ENCODE measurements around the gene RPH3AL. TPM values are rescaled to one million over a fixed set of nuclear protein-coding genes. Genes with fewer than 3 reads are reported as not detected.
A peak's percentile ranks its signal among the peaks of the same experiment; 100 is the strongest.

The RPH3AL gene, protein sequence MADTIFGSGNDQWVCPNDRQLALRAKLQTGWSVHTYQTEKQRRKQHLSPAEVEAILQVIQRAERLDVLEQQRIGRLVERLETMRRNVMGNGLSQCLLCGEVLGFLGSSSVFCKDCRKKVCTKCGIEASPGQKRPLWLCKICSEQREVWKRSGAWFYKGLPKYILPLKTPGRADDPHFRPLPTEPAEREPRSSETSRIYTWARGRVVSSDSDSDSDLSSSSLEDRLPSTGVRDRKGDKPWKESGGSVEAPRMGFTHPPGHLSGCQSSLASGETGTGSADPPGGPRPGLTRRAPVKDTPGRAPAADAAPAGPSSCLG
- 1 to 10 TPM; 1.2 to 2.9 TPM for total RNA-seq

DNA sequence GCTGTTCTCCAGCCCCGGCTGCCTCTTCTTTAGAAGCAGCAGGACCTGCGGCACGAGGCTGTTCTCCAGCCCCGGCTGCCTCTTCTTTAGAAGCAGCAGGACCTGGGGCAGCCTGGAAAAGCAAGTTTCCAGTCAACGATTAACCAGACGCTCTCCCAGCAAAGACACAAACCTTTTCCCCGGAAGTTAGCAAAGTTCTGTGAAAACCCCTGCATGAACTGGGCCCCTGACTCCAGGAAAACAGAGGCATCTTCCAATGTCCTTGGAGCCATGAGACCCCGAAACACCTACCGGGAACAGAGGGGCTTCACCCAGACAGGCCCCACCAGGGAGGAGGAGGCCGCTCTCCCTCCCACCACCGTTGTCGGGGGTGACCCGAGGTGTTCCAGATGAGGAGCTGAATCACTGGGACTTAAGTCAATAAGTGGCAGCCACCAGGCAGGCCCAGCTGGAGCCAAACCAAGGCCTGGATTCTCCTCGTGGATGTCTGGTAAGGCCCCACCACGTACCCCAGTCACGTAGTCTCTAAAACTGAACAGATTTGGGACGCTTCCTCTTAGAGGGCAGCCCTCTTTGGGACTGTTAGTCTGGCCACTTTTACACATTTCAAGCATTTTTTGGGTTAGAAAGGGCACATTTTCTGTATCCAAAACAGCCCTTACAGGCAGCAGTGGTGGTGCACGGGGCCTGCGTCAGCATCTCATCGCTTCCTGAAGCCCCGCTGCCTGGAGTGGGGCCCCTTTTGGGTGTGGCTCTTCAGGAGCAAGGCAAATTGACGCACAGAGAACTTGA lies at the start of gene RPH3AL:
Gene RPH3AL, minus strand, starts transcription at position 387 of the 792 bp plus-strand sequence. CDS start 25,264 bp downstream, outside the sequence.
- no peaks in the 10 kb centered on the region for H3K27me3 Mint-ChIP-seq

DNA sequence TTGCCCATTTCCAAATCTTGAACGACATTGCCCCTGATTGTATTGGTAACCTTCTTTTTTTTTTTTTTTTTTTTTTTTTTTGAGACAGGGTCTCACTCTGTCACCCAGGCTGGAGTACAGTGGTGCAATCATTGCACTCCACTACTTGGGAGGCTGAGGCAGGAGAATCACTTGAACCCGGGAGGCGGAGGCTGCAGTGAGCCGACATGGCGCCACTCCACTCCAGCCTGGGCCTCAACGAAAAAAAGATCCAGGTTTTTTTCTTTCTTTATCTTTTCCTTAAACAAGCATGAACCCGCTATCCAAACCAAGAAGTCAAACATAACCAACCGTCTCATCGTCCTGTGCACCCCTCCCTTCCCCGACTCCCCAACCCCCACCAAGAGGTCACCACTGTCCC lies 47.6 kb upstream of the RPH3AL start:
- CTCF ChIA-PET = no interaction called here
- Mint-ChIP-seq H3K4me1 (no peaks in the 10 kb centered on the region), H3K27me3 (no peaks in the 10 kb centered on the region), H3K9me3 (ENCODE audit: low read depth) (no peaks in the 10 kb centered on the region), H3K4me3 (no peak overlapping the region), H3K27ac (no peak overlapping the region), H3K36me3 (peaks cover 10% of the 10 kb centered on the region)
- no peak for DNase-seq
- ATAC-seq = no peak

More for the DNA sequence above, at the start of gene RPH3AL:
- Mint-ChIP-seq H3K9me3 (ENCODE audit: low read depth) (peaks cover 11% of the 10 kb centered on the region), H3K27ac (no peak within 1 kb of the TSS), H3K4me3 (no peak within 1 kb of the TSS), H3K4me1 (no peaks in the 10 kb centered on the region), H3K36me3 (peaks cover 2% of the 10 kb centered on the region)
- CTCF ChIA-PET = no interaction called here
- ATAC-seq = no peak
- DNase-seq = no peak

DNA sequence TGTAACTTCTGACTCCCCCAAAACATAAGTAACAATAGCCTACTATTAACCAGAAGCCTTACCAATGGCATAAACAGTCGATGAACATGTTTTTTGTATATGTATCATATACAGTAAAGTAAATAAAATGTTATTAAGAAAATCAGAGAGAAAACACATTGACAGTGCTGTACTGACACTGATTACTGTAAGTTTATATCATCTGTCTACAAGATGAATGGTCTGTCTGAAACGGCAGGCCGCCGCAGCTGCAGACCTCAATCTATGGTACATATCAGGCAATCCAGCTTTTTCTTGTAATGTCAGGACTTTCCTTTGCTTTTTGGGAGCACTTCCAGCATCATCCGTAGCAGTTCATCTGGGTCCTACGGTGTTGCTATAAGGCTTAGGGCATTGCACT lies 44.2 kb upstream of the RPH3AL start:
- no peaks in the 10 kb centered on the region for H3K9me3 Mint-ChIP-seq (ENCODE audit: low read depth)
- CTCF ChIA-PET = no interaction called here
- ATAC-seq (no peak), DNase-seq (no peak)
- no peak overlapping the region for H3K4me3 Mint-ChIP-seq
- peaks cover 3% of the 10 kb centered on the region for H3K36me3 Mint-ChIP-seq
- H3K27me3 Mint-ChIP-seq = no peaks in the 10 kb centered on the region
- H3K4me1 Mint-ChIP-seq = no peaks in the 10 kb centered on the region
- no peak overlapping the region for H3K27ac Mint-ChIP-seq

DNA sequence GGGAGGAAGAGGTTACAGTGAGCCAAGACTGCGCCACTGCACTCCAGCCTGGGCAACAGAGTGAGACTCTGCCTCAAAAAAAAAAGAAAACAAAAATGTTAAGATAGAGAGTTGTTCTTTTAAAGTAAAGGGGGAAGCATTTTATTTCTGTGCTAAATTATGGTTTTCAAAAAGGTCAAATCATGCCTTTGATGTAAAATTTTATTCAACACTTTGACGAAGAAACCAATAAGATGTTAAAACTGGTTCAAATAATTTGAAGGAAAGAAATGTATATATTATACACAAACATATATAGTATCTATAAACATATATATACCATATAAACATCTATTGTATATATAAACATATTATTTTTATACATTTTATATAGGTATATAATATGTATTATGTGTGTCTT lies 43.4 kb upstream of the RPH3AL start:
- CTCF ChIA-PET = interaction anchor here (0.7 kb wide), 1 partner anchor 159 kb away, joined by 3 read pairs; no protein-coding TSS in a partner anchor
- H3K9me3 Mint-ChIP-seq (ENCODE audit: low read depth) = no peaks in the 10 kb centered on the region
- no peak overlapping the region for H3K4me3 Mint-ChIP-seq
- H3K36me3 Mint-ChIP-seq = peaks cover 3% of the 10 kb centered on the region
- H3K27ac Mint-ChIP-seq = no peak overlapping the region
- ATAC-seq (no peak), DNase-seq (no peak)
- no peaks in the 10 kb centered on the region for H3K4me1 Mint-ChIP-seq
- no peaks in the 10 kb centered on the region for H3K27me3 Mint-ChIP-seq

DNA sequence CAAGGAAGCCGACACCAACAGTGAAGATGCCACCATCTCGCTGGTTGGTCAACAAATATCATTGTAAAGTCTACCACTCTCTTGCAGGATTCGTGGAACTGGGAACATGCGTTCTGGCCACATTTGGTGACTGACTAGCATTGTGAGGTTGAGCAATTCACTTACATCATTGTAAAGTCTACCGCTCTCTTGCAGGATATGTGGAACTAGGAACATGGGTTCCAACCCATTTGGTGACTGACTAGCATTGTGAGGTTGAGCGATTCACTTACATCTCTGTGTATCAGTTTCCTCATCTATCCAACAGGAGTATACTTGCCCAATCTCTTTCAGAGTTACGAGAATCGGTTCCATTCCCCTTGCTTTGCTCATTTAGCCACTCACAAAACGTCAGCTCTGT lies 42.6 kb upstream of the RPH3AL start:
- peaks cover 2% of the 10 kb centered on the region for H3K36me3 Mint-ChIP-seq
- H3K27me3 Mint-ChIP-seq = no peaks in the 10 kb centered on the region
- CTCF ChIA-PET = no interaction called here
- no peaks in the 10 kb centered on the region for H3K9me3 Mint-ChIP-seq (ENCODE audit: low read depth)
- DNase-seq (no peak), ATAC-seq (no peak)
- no peak overlapping the region for H3K27ac Mint-ChIP-seq
- H3K4me1 Mint-ChIP-seq = no peaks in the 10 kb centered on the region
- no peak overlapping the region for H3K4me3 Mint-ChIP-seq

DNA sequence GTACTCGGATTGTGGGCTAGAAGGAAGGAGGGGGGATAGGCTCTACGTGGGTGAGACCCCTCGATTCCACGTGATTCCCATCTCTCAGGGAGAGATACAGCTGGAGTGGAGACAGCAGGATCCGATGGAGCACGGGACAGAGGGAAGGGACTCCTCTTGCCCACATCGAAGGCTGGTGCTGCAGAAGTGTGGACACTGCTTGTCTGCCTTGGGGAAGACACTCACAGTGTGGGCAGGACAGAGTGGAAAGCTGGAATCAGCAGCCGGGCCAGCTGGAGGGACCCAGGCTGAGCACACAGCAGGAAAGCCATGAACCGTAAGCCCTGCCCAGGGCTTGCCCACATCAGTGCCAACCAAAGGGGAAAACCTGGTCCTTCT lies 42.1 kb upstream of the RPH3AL start:
- peaks cover 2% of the 10 kb centered on the region for H3K36me3 Mint-ChIP-seq
- H3K9me3 Mint-ChIP-seq (ENCODE audit: low read depth) = no peaks in the 10 kb centered on the region
- CTCF ChIA-PET = no interaction called here
- ATAC-seq (no peak), DNase-seq (no peak)
- H3K4me1 Mint-ChIP-seq = no peaks in the 10 kb centered on the region
- H3K27ac Mint-ChIP-seq = no peak overlapping the region
- no peaks in the 10 kb centered on the region for H3K27me3 Mint-ChIP-seq
- no peak overlapping the region for H3K4me3 Mint-ChIP-seq

DNA sequence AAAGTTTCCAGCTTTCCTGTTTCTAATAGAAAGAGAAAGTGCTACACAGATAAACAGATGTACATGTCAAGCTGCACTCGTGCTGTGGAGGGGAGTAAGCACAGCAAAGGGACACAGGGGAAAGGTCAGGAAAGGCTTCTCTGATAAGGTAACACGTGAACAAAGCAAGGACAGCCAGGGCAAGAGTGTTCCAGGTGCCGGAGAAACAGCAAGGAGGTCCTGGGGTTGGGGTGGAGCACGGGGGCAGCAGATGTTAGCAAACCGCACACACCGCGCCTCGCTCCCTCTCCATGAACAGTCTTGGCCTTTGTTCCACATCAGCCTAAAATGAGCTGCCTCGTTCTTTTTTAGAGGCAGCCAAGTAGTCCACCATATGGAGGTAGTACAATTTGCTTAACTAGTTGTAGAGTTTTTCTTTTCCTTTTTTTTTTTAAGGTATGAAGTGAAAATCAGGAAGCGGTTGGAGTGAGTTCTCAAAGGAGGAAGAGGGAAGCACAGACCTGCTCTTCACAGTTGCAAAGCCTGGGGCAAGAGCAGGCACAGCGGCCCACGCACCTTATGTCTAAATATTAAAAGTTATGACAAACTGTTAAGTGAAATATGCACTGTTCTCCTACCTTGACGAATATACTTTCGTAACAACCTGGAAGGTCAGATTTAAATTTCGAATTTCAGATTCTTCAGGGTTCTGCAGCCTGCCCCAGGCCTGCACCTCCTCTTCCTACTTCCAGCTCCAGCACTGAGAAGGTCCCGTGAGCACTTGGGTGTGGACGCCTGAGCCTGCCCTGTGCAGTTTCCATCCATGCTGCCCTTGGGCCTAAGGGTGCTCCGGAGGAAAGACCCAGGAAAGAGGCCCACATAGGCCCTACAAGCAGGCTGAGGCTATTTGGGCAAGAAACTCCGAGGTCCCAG lies 41.5 kb upstream of the RPH3AL start:
- CTCF ChIA-PET = no interaction called here
- H3K27ac Mint-ChIP-seq = no peak overlapping the region
- H3K4me1 Mint-ChIP-seq = no peaks in the 10 kb centered on the region
- DNase-seq = no peak
- H3K36me3 Mint-ChIP-seq = peaks cover 2% of the 10 kb centered on the region
- no peaks in the 10 kb centered on the region for H3K27me3 Mint-ChIP-seq
- no peak for ATAC-seq
- H3K4me3 Mint-ChIP-seq = no peak overlapping the region
- no peaks in the 10 kb centered on the region for H3K9me3 Mint-ChIP-seq (ENCODE audit: low read depth)

DNA sequence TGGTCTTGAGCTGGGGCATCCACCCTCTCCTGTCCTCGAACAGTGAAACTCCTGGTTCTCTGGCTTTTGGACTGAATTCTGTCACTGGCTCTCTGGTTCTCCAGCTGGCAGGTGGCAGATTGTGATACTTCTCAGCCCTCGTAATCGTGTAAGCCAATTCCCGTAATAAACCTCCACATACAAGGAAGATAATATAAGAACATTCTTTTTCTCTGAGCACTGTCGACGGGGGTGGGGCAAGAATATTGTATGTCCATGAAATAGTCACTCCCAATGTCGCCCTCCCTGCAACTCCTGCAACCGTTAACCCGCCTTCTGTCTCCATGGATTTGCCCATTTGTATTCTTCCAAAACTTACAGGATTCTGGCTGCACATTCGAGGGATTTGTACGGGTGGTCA lies 39.2 kb upstream of the RPH3AL start:
- Mint-ChIP-seq H3K4me3 (no peak overlapping the region), H3K9me3 (ENCODE audit: low read depth) (no peaks in the 10 kb centered on the region), H3K36me3 (peaks cover 2% of the 10 kb centered on the region), H3K27me3 (peaks cover 7% of the 10 kb centered on the region), H3K4me1 (peaks cover under 1% of the 10 kb centered on the region), H3K27ac (no peak overlapping the region)
- DNase-seq (no peak), ATAC-seq (no peak)
- CTCF ChIA-PET = interaction anchor here (1.7 kb wide), 1 partner anchor 20 kb away, joined by 5 read pairs; no protein-coding TSS in a partner anchor

DNA sequence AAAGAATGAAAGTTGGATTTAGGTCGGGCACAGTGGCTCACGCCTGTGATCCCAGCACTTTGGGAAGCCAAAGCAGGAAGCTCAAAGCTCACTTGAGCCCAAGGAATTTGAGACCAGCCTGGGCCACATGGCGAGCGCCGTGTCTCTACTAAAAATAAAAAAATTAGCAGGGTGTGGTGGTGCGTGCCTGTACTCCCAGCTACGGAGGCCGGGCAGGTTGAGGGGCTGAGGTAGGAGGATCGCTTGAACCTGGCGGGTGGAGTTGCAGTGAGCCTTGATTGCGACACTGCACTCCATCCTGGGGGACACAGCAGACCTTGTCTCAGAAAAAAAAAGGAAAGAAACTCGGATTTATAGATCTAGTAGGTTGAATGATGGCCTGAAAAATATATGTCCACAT lies 37.4 kb upstream of the RPH3AL start:
- Mint-ChIP-seq H3K27me3 (peaks cover 13% of the 10 kb centered on the region), H3K36me3 (no peaks in the 10 kb centered on the region), H3K9me3 (ENCODE audit: low read depth) (no peaks in the 10 kb centered on the region), H3K27ac (no peak overlapping the region), H3K4me1 (peaks cover 6% of the 10 kb centered on the region), H3K4me3 (no peak overlapping the region)
- no peak for ATAC-seq
- no peak for DNase-seq
- CTCF ChIA-PET = no interaction called here

DNA sequence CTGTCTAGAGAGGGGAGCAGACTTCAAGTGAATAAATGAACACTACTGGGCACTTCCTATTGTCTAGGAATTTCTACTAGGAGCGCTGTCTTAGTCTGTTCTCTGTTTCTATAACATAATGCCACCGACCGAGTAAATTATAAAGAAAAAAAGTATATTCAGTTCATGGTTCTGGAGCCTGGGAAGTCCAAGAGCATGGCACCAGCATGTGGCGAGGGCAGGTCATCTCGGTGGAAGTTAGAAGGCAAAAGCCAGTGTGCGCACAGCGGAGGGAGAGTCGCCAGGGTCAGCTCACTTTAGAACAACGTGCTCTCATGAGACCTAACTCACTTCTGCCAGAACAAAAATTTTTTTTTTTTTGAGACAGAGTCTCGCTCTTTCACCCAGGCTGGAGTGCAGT lies 35.5 kb upstream of the RPH3AL start:
- peaks cover 28% of the 10 kb centered on the region for H3K27me3 Mint-ChIP-seq
- H3K9me3 Mint-ChIP-seq (ENCODE audit: low read depth) = no peaks in the 10 kb centered on the region
- H3K27ac Mint-ChIP-seq = no peak overlapping the region
- CTCF ChIA-PET = no interaction called here
- no peaks in the 10 kb centered on the region for H3K36me3 Mint-ChIP-seq
- H3K4me1 Mint-ChIP-seq = peaks cover 9% of the 10 kb centered on the region
- no peak for DNase-seq
- no peak for ATAC-seq
- H3K4me3 Mint-ChIP-seq = no peak overlapping the region

DNA sequence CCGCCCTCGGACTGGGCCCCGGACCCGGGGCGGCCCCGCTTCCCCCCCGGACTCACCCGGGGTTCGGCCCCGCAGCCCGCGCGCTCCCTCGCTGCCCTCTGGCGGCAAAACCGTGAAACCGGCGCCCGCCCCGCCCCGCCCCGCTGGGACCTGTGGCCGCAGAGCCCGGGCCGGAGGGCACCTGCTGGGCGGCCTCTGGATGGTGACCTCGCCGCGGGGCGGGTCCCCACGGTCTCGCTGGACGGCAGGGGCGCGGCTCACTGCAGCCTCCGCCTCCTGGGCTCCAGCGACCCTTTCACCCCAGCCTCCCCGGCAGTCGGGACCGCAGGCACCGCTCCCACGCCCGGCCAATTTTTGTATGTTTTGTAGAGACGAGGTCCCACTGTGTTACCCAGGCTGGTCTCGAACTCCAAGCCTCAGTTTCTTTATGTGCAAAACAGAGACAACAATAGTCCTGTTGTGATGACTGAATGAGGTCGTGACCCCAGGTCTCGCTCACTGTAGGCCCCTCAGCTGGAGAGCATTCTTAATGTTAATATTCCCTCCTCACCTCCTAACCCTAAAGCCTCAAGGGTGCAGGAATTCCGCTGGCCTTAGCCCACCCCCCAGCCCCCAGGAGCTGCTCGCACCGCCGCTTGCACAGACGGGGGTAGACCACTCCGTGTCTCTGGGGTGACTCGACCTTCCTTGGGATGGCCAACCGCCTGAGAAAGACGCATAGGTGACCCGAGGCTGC lies 33.7 kb upstream of the RPH3AL start:
- H3K36me3 Mint-ChIP-seq = peaks cover 2% of the 10 kb centered on the region
- H3K4me1 Mint-ChIP-seq = peaks cover 12% of the 10 kb centered on the region
- peak overlapping the region; percentile 63 for H3K4me3 Mint-ChIP-seq
- peaks cover 3% of the 10 kb centered on the region for H3K9me3 Mint-ChIP-seq (ENCODE audit: low read depth)
- peaks cover 29% of the 10 kb centered on the region for H3K27me3 Mint-ChIP-seq
- peak; percentile 86 for ATAC-seq
- DNase-seq = peak; percentile 72
- CTCF ChIA-PET = interaction anchor here (0.6 to 1.2 kb wide), 7 partner anchors 10 to 367 kb away, joined by 3 to 6 read pairs (median 3); no protein-coding TSS in a partner anchor
- no peak overlapping the region for H3K27ac Mint-ChIP-seq

DNA sequence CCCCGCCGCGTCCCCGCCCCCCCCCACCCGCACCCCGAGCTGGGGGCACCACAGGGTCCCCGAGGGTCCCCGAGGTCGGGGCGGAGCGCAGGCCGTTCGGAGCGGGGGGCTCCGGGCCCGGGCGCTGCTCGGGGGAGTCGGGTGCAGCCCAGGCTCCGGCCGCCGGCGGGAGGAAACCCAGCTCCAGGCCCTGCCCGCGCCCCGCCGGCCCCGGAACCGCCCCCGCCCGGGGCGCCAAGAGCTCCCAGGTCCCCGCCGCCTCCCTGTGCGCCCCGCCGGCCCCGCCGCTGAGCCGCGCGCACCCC lies 33.2 kb upstream of the RPH3AL start:
- H3K4me3 Mint-ChIP-seq = no peak overlapping the region
- peaks cover 12% of the 10 kb centered on the region for H3K4me1 Mint-ChIP-seq
- peaks cover 3% of the 10 kb centered on the region for H3K9me3 Mint-ChIP-seq (ENCODE audit: low read depth)
- ATAC-seq (peak; percentile 64), DNase-seq (no peak)
- CTCF ChIA-PET = interaction anchor here (0.6 to 1.2 kb wide), 8 partner anchors 9 to 367 kb away, joined by 3 to 6 read pairs (median 3); no protein-coding TSS in a partner anchor
- peaks cover 29% of the 10 kb centered on the region for H3K27me3 Mint-ChIP-seq
- H3K36me3 Mint-ChIP-seq = peaks cover 2% of the 10 kb centered on the region
- no peak overlapping the region for H3K27ac Mint-ChIP-seq
